Skin of body (tissue), 2 donors: ENCODE results near the gene SEC16A. TPM values are rescaled to one million over a fixed set of nuclear protein-coding genes. Genes with fewer than 3 reads are reported as not detected.

Source experiments
- DNase-seq: peaks from one replicate; lab custom pipeline; 2025; lab: John Stamatoyannopoulos, UW
- total RNA-seq: library from RNA; depleted of rRNA; stranded (reverse); fragments of >200 nt; gene quantifications from one replicate; pipeline ENCODE4 v1.2.3, GENCODE V29; 2014

Gene SEC16A, protein sequence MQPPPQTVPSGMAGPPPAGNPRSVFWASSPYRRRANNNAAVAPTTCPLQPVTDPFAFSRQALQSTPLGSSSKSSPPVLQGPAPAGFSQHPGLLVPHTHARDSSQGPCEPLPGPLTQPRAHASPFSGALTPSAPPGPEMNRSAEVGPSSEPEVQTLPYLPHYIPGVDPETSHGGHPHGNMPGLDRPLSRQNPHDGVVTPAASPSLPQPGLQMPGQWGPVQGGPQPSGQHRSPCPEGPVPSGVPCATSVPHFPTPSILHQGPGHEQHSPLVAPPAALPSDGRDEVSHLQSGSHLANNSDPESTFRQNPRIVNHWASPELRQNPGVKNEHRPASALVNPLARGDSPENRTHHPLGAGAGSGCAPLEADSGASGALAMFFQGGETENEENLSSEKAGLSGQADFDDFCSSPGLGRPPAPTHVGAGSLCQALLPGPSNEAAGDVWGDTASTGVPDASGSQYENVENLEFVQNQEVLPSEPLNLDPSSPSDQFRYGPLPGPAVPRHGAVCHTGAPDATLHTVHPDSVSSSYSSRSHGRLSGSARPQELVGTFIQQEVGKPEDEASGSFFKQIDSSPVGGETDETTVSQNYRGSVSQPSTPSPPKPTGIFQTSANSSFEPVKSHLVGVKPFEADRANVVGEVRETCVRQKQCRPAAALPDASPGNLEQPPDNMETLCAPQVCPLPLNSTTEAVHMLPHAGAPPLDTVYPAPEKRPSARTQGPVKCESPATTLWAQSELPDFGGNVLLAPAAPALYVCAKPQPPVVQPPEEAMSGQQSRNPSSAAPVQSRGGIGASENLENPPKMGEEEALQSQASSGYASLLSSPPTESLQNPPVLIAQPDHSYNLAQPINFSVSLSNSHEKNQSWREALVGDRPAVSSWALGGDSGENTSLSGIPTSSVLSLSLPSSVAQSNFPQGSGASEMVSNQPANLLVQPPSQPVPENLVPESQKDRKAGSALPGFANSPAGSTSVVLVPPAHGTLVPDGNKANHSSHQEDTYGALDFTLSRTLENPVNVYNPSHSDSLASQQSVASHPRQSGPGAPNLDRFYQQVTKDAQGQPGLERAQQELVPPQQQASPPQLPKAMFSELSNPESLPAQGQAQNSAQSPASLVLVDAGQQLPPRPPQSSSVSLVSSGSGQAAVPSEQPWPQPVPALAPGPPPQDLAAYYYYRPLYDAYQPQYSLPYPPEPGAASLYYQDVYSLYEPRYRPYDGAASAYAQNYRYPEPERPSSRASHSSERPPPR (N-terminal part only)
- total RNA-seq = 26.5 TPM

DNA sequence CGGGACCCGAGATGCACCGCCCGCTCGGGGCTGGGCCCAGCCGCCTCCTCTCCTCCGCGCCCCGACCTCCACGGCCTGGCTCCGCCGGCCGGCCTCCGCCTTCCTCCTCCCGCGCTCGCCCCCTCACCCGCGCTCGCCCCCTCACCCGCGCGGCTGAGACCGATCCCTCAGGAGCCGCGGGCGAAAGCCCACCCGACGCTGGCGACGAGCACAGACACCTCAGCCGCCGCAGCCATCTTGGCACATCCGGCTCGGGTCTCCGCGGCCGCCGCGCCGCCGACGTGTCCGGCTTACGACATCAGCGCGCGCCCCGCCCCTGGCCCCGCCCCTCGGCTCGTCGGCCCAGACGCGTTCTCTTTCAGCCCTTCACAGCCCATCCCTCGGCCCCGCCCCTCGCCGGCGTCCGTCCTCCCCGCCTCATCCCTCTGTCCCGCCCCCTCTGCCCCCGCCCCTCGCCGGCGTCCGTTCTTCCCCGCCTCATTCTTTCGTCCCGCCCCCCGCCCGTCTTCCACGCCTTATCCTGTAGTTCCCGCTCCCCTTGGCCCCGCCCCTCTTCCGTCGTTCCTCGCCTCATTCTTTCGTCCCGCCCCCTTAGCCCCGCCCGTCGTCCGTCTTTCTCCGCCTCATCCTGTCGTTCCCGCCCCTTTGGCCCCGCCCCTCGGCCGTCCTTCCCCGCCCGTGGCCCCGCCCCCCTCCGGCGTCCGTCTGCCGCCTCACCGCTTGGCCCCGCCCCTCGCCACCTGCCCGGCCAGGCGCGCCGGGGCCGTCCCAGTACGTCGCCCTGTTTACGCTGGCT, at the start of gene SEC16A:
Gene SEC16A, minus strand, starts transcription at position 248 of the 796 bp plus-strand sequence. CDS start 5,425 bp downstream, outside the sequence.
- peak; percentile 98 for DNase-seq

DNA sequence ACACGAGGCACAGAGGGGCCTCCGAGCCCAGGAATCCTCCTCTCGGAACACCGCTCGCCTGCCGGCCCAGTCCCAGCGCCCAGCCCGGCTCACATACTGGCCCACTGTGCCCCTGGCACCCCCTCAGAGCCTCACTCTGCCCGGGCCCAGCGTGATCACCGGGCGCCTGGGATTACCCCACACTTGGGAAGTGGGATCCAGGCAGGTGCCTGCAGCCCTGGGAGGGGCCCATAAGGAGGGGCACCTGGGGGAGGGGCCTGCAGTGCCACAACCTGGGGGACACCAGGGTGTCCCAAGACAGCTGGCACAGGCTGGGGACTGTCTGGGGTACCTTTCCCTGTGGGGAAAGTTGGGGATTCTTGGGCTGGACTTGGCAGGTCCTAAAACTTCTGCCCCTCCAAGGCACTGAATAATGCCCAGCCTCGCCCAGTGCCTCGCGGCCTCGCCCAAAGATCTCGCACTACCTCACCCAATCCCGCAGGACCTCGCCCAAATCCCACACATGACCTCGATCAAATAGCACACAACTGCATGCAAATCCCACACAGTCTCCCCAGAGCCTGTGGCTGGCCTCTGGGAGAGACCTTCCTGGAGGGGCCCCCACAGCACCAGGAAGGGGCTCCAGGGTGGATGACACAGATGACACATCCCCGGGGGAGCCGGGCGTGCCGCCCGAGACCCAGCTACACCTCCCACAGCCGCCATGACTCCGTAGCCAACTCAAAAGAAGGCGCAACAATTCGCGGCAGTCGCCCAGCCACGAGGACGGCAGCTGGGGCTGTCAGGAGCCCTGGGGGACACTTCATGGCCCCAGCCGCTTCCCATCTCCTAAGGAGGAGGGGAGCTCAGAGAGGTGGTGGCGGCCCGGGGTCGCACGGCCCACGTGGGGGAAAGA, 49.3 kb upstream of the SEC16A start:
- DNase-seq = no peak

DNA sequence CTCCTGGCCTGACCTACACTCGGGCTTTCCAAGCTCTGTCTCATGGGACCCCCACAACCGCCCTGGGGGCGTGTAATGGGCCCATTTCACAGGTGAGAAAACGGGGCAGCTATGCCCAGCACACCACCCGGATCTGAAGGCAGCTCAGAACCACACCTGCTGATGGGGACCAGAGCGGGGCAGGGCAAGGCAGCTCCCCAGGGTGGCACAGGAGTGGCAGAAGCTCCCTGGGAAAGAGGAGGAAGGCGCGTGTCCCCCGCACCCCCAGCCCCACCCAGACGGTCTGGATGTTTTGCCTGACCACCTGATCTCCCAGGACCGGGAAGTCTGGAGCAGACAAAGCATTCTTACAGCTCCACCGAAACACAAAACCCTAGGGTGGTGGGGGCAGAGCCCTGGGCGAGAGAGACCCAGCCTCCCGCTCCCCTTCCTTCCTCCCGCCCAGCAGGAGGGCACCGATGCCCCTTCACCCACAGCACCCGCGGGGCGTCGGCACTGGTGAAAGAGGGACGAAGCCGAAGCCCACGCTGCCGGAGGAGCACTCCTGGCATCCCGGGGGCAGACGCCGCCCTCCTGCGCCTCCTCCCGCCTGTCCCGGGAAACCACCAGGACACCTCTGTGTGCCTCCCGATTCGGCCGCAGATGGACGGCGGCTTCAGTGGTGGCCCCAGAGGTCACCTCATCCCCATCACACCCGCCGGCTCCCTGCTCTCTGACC, 48.5 kb upstream of the SEC16A start:
- no peak for DNase-seq

DNA sequence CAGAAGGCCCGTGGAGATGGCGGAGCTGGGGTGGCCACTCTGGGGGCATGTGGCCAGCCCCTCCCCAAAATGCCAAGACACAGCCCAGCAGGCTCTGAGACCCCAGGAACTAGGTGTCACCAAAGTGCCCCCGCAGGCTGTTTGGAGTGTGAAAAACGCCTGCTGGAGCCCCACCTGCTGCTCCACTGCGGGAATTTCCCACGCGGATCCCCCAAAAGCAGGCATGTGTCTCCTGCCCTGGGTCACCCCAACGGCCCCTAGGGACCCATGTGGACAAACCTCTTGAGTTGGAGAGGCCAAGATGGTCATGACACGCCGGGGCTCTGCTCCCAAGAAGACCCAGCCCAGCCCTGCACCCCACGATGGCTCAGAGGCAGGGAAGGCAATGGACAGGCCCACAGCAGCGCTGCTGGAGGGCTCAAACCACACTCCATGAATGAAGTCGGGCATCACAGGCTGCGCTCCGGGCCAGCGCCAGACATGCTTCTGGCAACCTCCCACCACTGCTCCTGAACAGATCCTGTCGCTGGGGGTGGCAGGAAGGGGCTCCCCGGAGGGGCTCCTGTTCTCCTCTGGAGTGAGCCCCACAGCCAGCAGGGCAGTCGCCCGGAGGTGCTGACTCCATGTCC, 47.7 kb upstream of the SEC16A start:
- DNase-seq = no peak

DNA sequence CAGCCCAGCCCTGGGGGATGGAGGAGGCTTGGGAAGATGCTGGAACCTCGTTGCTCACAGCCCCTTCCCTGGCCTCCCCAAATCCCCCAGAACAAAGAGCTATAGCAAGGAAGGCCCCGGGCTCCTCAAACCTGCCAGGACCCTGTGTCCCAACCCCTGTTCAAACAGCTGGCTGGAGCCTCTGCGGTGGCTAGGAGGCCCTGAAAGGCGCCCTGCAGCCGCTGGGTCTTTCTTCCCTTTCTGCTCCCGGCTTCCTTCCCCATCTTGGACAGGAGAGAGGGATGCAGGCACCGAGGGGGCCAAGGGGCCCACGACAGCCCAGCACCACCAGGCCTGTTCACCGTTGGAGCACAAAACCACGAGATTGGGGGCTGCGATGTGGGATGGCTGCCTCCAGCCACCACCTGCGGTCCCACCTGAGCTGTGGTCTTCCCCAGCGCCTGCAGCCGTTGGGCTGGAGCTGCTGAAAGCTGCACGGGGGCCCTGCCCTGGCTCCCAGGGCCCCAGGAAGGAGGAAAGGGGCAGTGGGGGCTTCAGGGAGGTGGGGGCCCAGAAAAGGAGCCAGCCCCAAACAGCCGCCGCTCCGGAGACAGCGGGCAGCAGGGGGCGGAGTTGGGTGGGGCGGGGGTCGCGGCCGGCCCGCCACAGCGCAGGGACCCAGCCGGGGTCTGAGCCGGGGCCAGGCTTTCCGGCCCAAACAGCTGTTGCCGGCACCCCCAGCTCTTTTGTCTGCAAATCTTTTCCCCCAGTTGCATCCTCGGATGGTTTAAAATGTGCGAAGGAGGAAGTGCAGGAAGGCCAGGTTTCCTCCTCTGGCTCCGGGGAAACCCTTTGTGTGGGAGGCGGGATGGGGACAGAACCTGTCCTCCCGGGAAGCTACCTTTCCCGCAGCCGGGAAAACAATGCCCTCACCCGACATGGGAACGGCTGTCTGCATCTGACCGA, 46.9 kb upstream of the SEC16A start:
- no peak for DNase-seq

DNA sequence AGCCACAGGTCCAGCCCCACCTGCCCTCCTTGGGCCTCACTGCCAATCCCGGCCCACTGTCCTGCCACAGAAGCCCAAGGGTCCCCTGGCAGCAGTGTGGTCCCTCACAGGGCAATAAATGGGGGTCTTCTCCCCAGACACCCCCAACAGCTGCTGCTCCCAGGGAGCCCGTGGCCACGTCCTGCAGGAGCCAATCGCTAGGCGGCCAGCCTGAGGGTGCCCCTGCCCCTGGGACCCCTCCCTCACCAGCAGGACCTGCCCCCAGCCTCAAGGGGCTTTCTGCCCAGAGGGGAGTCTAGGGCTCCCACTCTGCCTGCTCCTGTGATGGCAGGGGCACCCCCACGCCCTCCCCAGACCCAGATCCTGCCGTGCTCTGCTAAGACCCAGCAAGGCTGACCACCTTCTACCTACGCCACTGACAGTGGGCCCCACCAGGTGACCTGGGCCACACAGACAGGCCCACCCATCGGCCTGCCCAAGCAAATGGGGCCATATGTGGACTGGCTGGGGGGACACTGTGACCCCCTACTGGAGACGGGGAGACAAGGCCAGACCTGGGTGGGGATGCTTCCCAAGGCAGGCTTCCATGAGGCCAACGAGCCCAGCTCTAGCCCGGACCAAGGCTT, 46.0 kb upstream of the SEC16A start:
- no peak for DNase-seq

DNA sequence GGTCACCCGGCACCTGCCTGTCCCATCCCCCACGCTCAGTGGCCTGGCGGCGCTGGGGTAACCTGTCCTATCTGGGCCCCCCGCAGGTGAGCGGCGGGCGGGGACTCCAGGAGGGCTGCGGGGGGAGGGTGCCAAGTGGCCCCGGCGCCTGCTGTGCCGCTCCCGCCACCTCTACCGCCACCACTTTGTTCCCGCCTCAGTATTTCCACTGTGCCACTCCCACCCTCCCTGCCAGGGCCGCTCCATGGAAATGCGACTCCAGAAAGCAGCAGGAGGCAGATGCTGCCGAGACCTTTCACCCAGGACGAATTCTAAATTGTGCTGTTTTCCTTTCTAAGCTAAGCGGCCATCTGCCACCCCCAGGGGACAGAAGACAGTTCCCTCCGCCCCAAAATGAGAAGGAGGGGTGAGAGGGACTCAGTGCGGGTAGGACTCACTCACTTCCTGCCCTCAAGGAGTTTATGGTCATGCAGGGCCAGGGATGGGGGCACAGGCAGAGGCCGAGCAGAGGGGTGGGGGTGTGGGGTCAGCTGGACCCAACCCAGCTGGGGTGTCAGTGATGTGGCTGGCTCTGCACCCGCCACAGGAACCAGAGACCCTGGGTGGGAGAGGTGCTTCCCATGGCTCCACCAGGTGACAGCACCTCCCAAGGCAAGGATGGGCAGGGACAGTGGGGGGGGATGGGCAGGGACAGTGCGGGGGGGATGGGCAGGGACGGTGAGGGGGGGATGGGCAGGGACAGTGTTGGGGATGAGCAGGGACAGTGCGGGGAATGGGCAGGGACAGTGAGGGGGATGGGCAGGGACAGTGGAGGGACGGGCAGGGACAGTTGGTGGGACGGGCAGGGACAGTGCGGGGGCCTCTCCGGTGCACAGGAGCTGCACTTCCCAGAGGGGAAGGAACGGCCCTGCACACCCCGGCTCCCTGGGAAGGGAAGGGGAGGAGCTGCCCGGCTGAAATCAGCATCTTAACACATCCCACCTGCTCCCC, 45.2 kb upstream of the SEC16A start:
- peak; percentile 27 for DNase-seq

DNA sequence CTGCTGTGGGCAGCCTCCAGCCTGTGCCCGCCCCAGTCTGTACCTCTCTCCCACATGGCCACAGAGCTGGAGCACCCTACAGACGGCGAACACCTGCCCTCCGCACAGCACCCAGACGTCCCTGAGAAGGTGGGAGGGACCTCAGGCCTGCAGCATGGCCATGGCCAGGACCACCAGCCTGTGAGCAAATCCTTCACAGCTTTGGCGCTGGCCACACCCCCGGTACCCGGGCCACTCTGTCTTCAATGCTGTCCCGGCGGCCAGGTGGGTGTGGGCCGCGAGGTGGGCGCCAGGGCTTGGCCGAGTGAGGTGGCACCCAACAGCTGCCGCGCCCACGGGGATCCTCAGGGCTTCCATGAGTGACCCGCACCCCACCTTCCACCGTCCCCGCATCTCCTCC, 44.3 kb upstream of the SEC16A start:
- no peak for DNase-seq

DNA sequence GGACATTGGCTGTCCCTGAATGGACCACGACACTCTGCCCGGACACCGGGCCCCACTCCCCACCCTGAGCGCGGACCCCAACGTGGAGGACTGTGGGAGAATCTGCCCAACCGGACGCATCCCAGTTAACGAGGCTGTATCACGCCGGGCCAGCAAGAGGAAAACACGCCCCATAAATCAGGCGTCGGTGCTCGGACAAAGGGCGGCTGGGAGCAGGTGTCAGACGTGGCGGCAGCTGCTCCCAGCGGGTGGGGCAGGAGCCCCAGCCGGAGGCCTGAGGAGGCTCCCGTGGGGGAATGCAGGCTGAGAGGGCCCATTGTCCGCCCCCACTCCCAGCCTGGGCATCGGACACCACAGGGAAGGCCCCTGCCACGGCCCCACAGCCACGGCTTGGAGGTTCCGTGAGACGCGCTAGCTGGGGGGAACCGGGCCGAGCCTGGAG, 43.8 kb upstream of the SEC16A start:
- no peak for DNase-seq

DNA sequence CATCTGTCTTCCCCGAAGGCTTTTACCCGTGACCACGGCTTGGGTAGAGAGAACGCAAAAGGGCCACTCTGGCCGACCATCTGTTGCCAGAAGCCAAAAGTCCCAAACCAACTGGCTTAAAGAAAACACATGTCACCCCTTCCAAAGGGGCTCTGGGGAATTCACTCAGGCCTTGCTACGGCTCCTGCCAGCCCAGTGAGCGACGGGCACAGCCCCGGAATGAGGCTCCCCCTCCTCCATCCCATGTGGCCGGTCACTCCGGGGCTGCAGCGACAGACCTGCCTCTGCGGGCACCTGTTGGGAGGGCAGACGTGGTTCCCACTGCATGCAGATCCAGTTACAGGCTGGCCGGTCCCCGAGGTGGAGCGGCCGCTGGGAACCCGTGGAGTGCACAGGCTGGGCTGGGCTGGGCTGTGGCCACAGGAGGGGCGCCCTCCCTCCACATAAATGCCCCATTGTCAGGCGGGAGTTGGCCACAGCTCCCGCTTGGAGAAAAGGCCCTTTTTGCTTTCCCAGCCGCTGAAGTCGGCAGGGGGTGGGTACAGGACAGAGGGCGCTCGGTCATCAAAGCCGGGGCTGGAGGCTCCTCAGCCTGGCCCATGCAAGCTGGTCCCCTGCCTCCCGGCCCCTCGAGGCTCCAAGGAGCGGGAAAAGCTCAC, 43.1 kb upstream of the SEC16A start:
- no peak for DNase-seq

DNA sequence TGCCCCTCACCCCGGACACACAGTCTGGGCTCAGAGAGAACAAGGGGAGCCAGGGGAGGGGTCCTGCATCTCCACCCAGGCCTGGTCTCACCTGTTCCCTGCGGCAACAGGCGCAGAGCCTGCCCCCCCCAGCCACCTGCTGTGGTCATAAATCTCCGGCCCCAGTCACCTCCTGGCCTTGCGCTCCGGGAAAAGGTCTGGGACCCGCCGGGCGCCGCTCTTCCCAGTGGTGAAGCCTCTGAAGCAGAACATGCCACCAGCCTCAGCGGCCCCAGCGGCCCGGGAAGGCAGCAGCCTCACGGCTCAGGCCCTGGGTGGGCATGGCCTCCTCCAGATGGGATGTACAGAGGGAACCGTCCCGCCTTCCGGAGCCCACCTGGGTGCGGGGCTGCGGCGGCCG, 42.4 kb upstream of the SEC16A start:
- DNase-seq = no peak

DNA sequence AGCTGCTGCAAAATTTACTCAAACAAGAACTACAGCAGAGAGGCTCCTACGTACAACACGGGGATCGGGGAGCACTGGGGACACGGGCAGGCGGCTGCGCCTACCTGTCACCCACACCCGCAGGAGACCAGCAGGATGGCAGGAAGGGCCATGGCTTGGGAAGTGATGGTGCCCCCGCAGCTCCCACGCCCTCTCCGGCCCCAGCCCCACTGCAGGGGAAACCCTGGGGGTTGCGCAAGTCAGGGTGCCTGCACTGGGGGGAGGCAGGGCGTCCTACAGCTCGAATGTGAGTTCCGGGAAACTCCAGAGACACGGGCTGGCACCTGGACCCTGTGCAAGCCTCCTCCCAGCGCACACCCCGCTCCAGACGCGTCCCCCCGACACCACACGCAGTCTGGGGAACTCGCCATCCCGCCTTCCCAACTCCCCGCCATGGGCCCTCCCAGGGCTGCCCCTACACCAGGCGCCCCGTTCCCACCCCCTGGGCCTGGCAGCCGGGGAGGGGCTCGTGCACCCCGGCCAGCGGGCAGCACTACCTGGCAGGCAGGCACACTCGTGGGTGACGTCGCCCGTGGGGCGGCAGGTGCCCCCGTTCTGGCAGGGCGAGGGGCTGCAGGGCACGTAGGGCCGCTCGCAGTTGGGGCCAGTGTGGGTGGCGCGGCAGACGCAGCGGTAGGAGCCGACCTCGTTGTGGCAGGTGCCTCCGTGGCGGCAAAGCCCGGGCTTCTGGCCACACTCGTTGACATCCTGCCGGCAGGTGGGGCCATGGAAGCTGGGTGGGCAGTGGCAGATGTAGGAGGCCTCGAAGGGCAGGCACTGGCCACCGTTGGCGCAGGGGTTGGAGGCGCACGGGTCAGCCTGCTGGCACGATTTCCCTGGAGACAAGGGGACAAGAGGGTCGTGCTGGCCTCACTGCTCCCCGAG, 39.7 kb upstream of the SEC16A start:
- no peak for DNase-seq

DNA sequence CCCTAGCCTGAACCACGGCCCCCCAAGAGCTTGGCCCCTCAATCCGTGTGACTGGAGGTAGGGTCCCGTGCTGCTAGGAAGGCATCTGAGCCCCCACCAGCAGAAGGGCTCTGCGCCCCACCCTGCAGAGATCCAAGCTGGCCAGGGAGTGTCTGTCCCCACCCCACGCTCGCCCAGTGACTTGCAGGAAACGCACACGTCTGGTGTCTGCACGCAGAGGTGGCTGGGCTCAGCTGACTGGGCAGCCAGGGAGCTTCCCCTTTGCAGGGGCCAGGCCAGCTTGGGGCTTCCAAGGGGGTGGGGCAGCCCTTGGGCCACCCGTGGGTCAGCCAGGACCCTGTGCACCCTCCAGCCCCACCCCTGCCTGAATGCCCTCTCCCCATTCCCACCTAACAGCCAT, 38.7 kb upstream of the SEC16A start:
- no peak for DNase-seq

DNA sequence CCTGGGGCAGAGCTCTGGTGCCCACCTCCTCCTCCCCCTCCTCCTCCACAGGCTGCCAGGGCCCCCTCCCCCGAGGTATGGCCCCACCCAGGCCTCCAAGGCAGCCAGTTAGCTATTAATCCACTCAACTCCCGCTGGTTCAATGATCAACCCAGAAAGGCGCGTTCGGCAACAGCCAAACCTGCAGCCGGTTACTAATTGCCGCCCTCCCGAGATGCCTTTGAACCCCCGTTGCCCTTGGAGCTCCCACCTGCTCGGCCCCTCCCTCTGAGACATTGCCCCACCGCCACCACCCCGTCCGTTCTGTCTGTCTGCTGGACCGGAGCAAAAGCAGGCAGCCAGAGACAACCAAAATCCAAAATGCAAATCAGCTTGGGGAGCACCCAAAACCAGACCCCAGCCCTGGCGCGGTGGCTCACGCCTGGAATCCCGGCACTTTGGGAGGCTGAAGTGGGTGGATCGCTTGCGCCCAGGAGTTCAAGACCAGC, 37.3 kb upstream of the SEC16A start:
- no peak for DNase-seq
